ENCODE measurements around the gene RASGRF1. TPM values are rescaled to one million over a fixed set of nuclear protein-coding genes. Genes with fewer than 3 reads are reported as not detected.
"Not testable (repeated sequence)": the region's sequence is repeated elsewhere in the genome, so short reads cannot be mapped to it uniquely, and the experiment has no call there.

Gene RASGRF1
- total RNA-seq, 2 experiments from 2014 or later: not detected

DNA sequence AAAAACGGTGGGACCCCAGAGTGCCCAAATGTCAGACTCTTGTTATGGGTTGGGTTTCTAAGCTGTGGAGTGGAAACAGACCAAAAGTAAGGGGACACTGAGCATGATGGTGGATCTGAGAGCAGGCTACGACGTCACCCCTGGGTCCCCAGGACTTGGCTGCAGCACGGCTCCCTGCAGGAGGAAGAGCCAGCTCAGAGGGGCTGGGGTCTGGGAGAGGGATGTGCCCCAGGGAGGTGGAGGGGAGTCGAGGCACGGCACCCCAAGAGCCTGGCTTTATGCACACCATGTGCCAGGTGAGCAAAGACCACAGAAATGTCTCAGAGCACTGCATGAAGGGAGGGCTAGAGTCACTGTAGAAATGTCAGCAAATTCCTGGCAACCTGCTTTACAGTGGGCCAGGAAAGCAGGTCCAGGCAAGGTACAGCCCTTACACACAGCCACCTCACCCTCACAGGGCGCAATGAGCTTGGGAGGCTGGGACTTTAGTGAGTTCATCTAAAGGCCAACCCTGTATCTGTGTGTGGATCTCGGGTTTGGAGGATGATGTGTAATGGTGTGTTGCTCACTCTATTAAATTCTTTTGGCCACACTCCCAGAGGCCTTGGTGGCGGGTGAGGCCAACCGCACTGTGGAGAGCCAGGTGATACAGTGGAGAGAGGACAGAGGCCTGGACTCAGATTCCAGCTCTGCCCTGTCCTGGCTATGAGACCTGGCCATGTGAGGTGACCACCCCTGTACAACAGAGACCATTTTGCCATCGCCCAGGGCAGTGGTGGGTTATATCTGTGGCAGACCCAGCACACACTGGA, 159.8 kb downstream of the RASGRF1 start:
- Mint-ChIP-seq H3K4me1 (peaks cover 2% of the 10 kb centered on the region), H3K36me3 (peaks cover 5% of the 10 kb centered on the region), H3K27me3 (no peaks in the 10 kb centered on the region), H3K9me3 (no peaks in the 10 kb centered on the region), H3K27ac (no peak overlapping the region), H3K4me3 (no peak overlapping the region)
- DNase-seq (no peak), ATAC-seq (ENCODE audit: low read depth) (no peak)
- POLR2A ChIA-PET: no interaction called here

- Mint-ChIP-seq H3K9me3 (no peaks in the 10 kb centered on the region), H3K4me3 (no peak overlapping the region), H3K27ac (peak overlapping the region; percentile 34), H3K36me3 (peaks cover 7% of the 10 kb centered on the region), H3K4me1 (peaks cover 3% of the 10 kb centered on the region), H3K27me3 (no peaks in the 10 kb centered on the region)
- no peak for DNase-seq
- POLR2A ChIA-PET: no interaction called here
- ATAC-seq (ENCODE audit: low read depth): no peak
These were observed 160.9 kb downstream of the RASGRF1 start for GRCh38 chr15:78929536-78930264.

GRCh38 chr15:78928616-78929093, 161.9 kb downstream of the RASGRF1 start:
- Mint-ChIP-seq H3K4me1 (peaks cover 2% of the 10 kb centered on the region), H3K9me3 (no peaks in the 10 kb centered on the region), H3K36me3 (peaks cover 6% of the 10 kb centered on the region), H3K27me3 (no peaks in the 10 kb centered on the region), H3K27ac (no peak overlapping the region), H3K4me3 (no peak overlapping the region)
- POLR2A ChIA-PET: no interaction called here
- DNase-seq: no peak
- ATAC-seq (ENCODE audit: low read depth): no peak

GRCh38 chr15:78928176-78928575, 162.4 kb downstream of the RASGRF1 start:
- H3K27me3 Mint-ChIP-seq; H3K4me1 Mint-ChIP-seq; H3K36me3 Mint-ChIP-seq; H3K27ac Mint-ChIP-seq; ATAC-seq (ENCODE audit: low read depth); POLR2A ChIA-PET; DNase-seq; H3K9me3 Mint-ChIP-seq; H3K4me3 Mint-ChIP-seq: not testable (repeated sequence)

- H3K27me3 Mint-ChIP-seq: no peaks in the 10 kb centered on the region
- H3K4me1 Mint-ChIP-seq: peaks cover 2% of the 10 kb centered on the region
- POLR2A ChIA-PET: no interaction called here
- no peaks in the 10 kb centered on the region for H3K9me3 Mint-ChIP-seq
- no peak overlapping the region for H3K27ac Mint-ChIP-seq
- DNase-seq (no peak), ATAC-seq (ENCODE audit: low read depth) (no peak)
- H3K36me3 Mint-ChIP-seq: peaks cover 6% of the 10 kb centered on the region
- H3K4me3 Mint-ChIP-seq: no peak overlapping the region
These were observed 163.3 kb downstream of the RASGRF1 start for GRCh38 chr15:78927077-78927790.

DNA sequence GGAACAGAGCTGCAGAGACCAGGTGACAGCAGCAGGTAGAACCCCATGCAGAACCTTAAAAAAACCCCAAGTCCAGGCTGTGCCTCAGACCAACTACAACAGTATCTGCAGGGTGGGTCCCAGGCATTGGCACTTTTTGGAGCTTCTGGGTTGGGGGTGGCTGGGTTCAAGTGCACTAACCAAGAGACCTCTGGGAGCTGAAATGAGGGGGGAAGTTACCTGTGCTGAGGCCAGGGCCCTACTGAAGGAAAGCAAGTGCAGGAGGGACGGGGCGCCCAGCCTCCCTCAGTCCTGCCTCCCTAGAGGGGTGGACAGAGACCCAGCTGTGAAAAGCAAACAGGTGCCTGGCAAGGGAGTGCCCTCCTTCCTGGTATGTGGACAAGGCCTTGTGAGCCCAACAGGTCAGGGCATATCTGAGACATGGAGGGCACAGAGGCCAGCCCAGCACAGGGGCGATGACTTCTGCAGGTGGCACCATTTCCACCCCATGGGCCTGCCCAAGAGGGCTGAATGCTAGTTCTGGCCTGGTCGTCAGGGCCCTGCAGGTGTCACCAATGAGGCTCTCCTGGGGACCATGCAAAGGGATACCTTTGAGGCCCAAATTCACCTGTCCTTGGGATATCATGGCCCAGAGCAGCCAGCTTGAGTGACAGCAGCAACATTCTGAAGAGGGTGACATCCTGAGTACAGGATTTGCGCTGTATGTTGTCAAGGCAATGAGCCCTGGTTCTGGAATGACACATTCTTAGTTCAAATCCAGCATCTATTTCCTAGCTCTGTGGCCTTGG, 164.4 kb downstream of the RASGRF1 start:
- DNase-seq (no peak), ATAC-seq (ENCODE audit: low read depth) (no peak)
- Mint-ChIP-seq H3K27me3 (no peaks in the 10 kb centered on the region), H3K27ac (no peak overlapping the region), H3K9me3 (no peaks in the 10 kb centered on the region), H3K4me1 (peaks cover 2% of the 10 kb centered on the region), H3K4me3 (no peak overlapping the region), H3K36me3 (peaks cover 6% of the 10 kb centered on the region)
- POLR2A ChIA-PET: no interaction called here

GRCh38 chr15:78925076-78925624, 165.4 kb downstream of the RASGRF1 start:
- ATAC-seq (ENCODE audit: low read depth) (no peak), DNase-seq (no peak)
- H3K27ac Mint-ChIP-seq: no peak overlapping the region
- POLR2A ChIA-PET: no interaction called here
- no peak overlapping the region for H3K4me3 Mint-ChIP-seq
- peaks cover 2% of the 10 kb centered on the region for H3K4me1 Mint-ChIP-seq
- no peaks in the 10 kb centered on the region for H3K27me3 Mint-ChIP-seq
- H3K36me3 Mint-ChIP-seq: peaks cover 6% of the 10 kb centered on the region
- H3K9me3 Mint-ChIP-seq: no peaks in the 10 kb centered on the region

GRCh38 chr15:78923480-78924360, 166.9 kb downstream of the RASGRF1 start:
- ATAC-seq (ENCODE audit: low read depth) (no peak), DNase-seq (no peak)
- H3K4me3 Mint-ChIP-seq: no peak overlapping the region
- no peaks in the 10 kb centered on the region for H3K9me3 Mint-ChIP-seq
- POLR2A ChIA-PET: interaction anchor here (0.7 kb wide), 1 partner anchor 388 kb away, joined by 4 read pairs; no protein-coding TSS in a partner anchor
- peaks cover 6% of the 10 kb centered on the region for H3K36me3 Mint-ChIP-seq
- H3K4me1 Mint-ChIP-seq: peaks cover 2% of the 10 kb centered on the region
- no peak overlapping the region for H3K27ac Mint-ChIP-seq
- no peaks in the 10 kb centered on the region for H3K27me3 Mint-ChIP-seq

DNA sequence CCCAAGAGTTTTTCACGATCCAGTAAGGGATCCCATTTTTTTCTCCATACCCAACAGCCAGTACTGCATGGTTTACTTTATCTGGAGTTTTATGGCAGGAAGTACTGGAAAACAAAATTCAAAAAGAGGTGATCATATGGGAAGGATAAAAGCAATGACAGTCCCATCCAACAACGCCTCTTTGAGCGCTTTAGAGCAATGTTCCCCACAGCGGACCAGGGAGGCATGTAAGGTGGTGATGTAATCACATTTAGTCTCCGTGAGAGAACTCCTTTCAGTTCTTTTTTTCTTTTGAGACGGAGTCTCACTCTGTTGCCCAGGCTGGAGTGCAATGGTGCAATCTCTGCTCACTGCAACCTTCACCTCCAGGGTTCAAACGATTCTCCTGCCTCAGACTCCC, 167.6 kb downstream of the RASGRF1 start:
- H3K4me3 Mint-ChIP-seq: no peak overlapping the region
- H3K27me3 Mint-ChIP-seq: no peaks in the 10 kb centered on the region
- no peak overlapping the region for H3K27ac Mint-ChIP-seq
- H3K4me1 Mint-ChIP-seq: peaks cover 2% of the 10 kb centered on the region
- DNase-seq (no peak), ATAC-seq (ENCODE audit: low read depth) (no peak)
- POLR2A ChIA-PET: no interaction called here
- peaks cover 6% of the 10 kb centered on the region for H3K36me3 Mint-ChIP-seq
- no peaks in the 10 kb centered on the region for H3K9me3 Mint-ChIP-seq

DNA sequence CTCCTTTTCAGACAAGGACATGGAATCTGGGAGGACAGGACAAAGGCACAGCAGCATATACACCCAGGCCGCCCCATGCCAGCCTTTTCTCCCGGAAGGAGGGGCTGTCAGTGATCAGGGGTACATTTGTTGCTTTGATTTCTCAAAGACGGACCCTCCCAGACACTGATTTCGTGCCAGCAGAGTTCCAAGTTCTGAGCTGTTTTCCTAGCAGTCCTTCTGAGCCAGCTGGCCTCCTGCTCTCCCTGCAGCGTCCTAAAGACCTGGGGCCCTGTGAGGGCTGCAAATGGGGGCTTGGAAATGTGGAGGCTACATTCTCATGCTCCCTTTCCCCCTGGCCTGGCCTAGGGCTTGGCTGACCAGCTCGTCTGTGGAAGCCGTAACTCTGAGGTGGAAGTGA, 168.1 kb downstream of the RASGRF1 start:
- POLR2A ChIA-PET: no interaction called here
- H3K36me3 Mint-ChIP-seq: peaks cover 6% of the 10 kb centered on the region
- no peak overlapping the region for H3K27ac Mint-ChIP-seq
- peaks cover 2% of the 10 kb centered on the region for H3K4me1 Mint-ChIP-seq
- no peaks in the 10 kb centered on the region for H3K9me3 Mint-ChIP-seq
- ATAC-seq (ENCODE audit: low read depth) (no peak), DNase-seq (no peak)
- no peak overlapping the region for H3K4me3 Mint-ChIP-seq
- H3K27me3 Mint-ChIP-seq: no peaks in the 10 kb centered on the region

- ATAC-seq (ENCODE audit: low read depth) (no peak), DNase-seq (no peak)
- peaks cover 6% of the 10 kb centered on the region for H3K36me3 Mint-ChIP-seq
- POLR2A ChIA-PET: no interaction called here
- H3K4me1 Mint-ChIP-seq: peaks cover 2% of the 10 kb centered on the region
- no peak overlapping the region for H3K4me3 Mint-ChIP-seq
- no peaks in the 10 kb centered on the region for H3K27me3 Mint-ChIP-seq
- H3K27ac Mint-ChIP-seq: no peak overlapping the region
- H3K9me3 Mint-ChIP-seq: no peaks in the 10 kb centered on the region
These were observed 168.6 kb downstream of the RASGRF1 start for GRCh38 chr15:78921940-78922339.

DNA sequence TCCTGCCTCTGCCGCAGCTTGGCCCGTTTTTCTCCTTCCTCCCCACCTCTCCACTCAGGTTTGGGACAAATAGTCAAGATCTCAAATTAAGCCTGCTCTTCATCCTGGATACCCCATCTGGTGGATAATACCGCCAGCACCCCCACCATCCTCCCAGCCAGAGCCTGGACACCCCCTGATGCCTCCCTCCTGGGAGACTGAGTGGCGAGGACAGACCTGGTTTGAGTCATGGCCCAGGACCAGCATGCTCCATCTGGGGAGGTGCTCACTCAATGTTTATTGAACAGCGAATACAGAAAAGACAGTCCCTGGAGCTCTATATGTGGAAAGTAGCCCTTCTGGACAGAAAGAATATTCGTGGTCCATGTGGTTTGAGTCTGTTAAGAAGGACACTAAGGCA, 169.1 kb downstream of the RASGRF1 start:
- POLR2A ChIA-PET: no interaction called here
- Mint-ChIP-seq H3K27ac (no peak overlapping the region), H3K36me3 (peaks cover 8% of the 10 kb centered on the region)

More for the DNA sequence above, 169.1 kb downstream of the RASGRF1 start:
- no peaks in the 10 kb centered on the region for H3K27me3 Mint-ChIP-seq
- H3K9me3 Mint-ChIP-seq: no peaks in the 10 kb centered on the region
- ATAC-seq (ENCODE audit: low read depth) (no peak), DNase-seq (no peak)
- peaks cover 2% of the 10 kb centered on the region for H3K4me1 Mint-ChIP-seq
- H3K4me3 Mint-ChIP-seq: no peak overlapping the region
